Measurements from ENCODE around the gene VAC14.

The VAC14 gene

GRCh38 chr16:70735141-70735979 lies 65.6 kb downstream of the VAC14 start:
- no peak overlapping the region for H3K4me3 ChIP-seq (ENCODE audit: low read length)
- no peaks in the 10 kb centered on the region for H3K27me3 ChIP-seq (ENCODE audit: control insufficient read depth, insufficient read depth, low read length)
- H3K27ac ChIP-seq (ENCODE audit: low read depth, low read length), result peak overlapping the region; percentile 98
- no peaks in the 10 kb centered on the region for H3K36me3 ChIP-seq (ENCODE audit: control insufficient read depth, insufficient read depth, low read length)
- H3K4me1 ChIP-seq (ENCODE audit: control insufficient read depth, insufficient read depth, low read length), result peaks cover 40% of the 10 kb centered on the region
- peak overlapping the region; percentile 24 for H3K9ac ChIP-seq (ENCODE audit: low read length)

- H3K4me3 ChIP-seq (ENCODE audit: low read length), result no peak overlapping the region
- no peaks in the 10 kb centered on the region for H3K36me3 ChIP-seq (ENCODE audit: control insufficient read depth, insufficient read depth, low read length)
- peak overlapping the region; percentile 98 for H3K27ac ChIP-seq (ENCODE audit: low read depth, low read length)
- H3K27me3 ChIP-seq (ENCODE audit: control insufficient read depth, insufficient read depth, low read length), result no peaks in the 10 kb centered on the region
- H3K4me1 ChIP-seq (ENCODE audit: control insufficient read depth, insufficient read depth, low read length), result peaks cover 40% of the 10 kb centered on the region
- H3K9ac ChIP-seq (ENCODE audit: low read length), result no peak overlapping the region
Measured at GRCh38 chr16:70734522-70735095, 66.3 kb downstream of the VAC14 start.

- Histone ChIP-seq H3K4me3 (ENCODE audit: low read length) (no peak overlapping the region), H3K4me1 (ENCODE audit: control insufficient read depth, insufficient read depth, low read length) (peaks cover 29% of the 10 kb centered on the region), H3K27me3 (ENCODE audit: control insufficient read depth, insufficient read depth, low read length) (no peaks in the 10 kb centered on the region), H3K9ac (ENCODE audit: low read length) (no peak overlapping the region), H3K27ac (ENCODE audit: low read depth, low read length) (no peak overlapping the region), H3K36me3 (ENCODE audit: control insufficient read depth, insufficient read depth, low read length) (no peaks in the 10 kb centered on the region)
Measured at GRCh38 chr16:70730944-70731343, 70.0 kb downstream of the VAC14 start.

GRCh38 chr16:70730031-70730430 lies 70.9 kb downstream of the VAC14 start:
- Histone ChIP-seq H3K4me3 (ENCODE audit: low read length) (no peak overlapping the region), H3K9ac (ENCODE audit: low read length) (no peak overlapping the region), H3K36me3 (ENCODE audit: control insufficient read depth, insufficient read depth, low read length) (no peaks in the 10 kb centered on the region), H3K27me3 (ENCODE audit: control insufficient read depth, insufficient read depth, low read length) (no peaks in the 10 kb centered on the region), H3K27ac (ENCODE audit: low read depth, low read length) (no peak overlapping the region), H3K4me1 (ENCODE audit: control insufficient read depth, insufficient read depth, low read length) (peaks cover 29% of the 10 kb centered on the region)

GRCh38 chr16:70729292-70729691 lies 71.7 kb downstream of the VAC14 start:
- Histone ChIP-seq H3K9ac (ENCODE audit: low read length) (no peak overlapping the region), H3K27me3 (ENCODE audit: control insufficient read depth, insufficient read depth, low read length) (no peaks in the 10 kb centered on the region), H3K27ac (ENCODE audit: low read depth, low read length) (no peak overlapping the region), H3K4me1 (ENCODE audit: control insufficient read depth, insufficient read depth, low read length) (peaks cover 29% of the 10 kb centered on the region), H3K36me3 (ENCODE audit: control insufficient read depth, insufficient read depth, low read length) (no peaks in the 10 kb centered on the region), H3K4me3 (ENCODE audit: low read length) (no peak overlapping the region)

- no peaks in the 10 kb centered on the region for H3K36me3 ChIP-seq (ENCODE audit: control insufficient read depth, insufficient read depth, low read length)
- H3K27ac ChIP-seq (ENCODE audit: low read depth, low read length), result no peak overlapping the region
Measured at GRCh38 chr16:70728150-70728549, 72.8 kb downstream of the VAC14 start.

GRCh38 chr16:70726892-70727361 lies 74.0 kb downstream of the VAC14 start:
- Histone ChIP-seq H3K4me1 (ENCODE audit: control insufficient read depth, insufficient read depth, low read length) (peaks cover 27% of the 10 kb centered on the region), H3K27me3 (ENCODE audit: control insufficient read depth, insufficient read depth, low read length) (no peaks in the 10 kb centered on the region), H3K9ac (ENCODE audit: low read length) (no peak overlapping the region), H3K4me3 (ENCODE audit: low read length) (no peak overlapping the region), H3K36me3 (ENCODE audit: control insufficient read depth, insufficient read depth, low read length) (no peaks in the 10 kb centered on the region), H3K27ac (ENCODE audit: low read depth, low read length) (peak overlapping the region; percentile 96)

More at GRCh38 chr16:70728150-70728549, 72.8 kb downstream of the VAC14 start:
- Histone ChIP-seq H3K4me1 (ENCODE audit: control insufficient read depth, insufficient read depth, low read length) (peaks cover 29% of the 10 kb centered on the region), H3K9ac (ENCODE audit: low read length) (no peak overlapping the region), H3K4me3 (ENCODE audit: low read length) (no peak overlapping the region), H3K27me3 (ENCODE audit: control insufficient read depth, insufficient read depth, low read length) (no peaks in the 10 kb centered on the region)

- Histone ChIP-seq H3K27ac (ENCODE audit: low read depth, low read length) (peak overlapping the region; percentile 96), H3K9ac (ENCODE audit: low read length) (no peak overlapping the region), H3K4me1 (ENCODE audit: control insufficient read depth, insufficient read depth, low read length) (peaks cover 27% of the 10 kb centered on the region), H3K36me3 (ENCODE audit: control insufficient read depth, insufficient read depth, low read length) (no peaks in the 10 kb centered on the region), H3K27me3 (ENCODE audit: control insufficient read depth, insufficient read depth, low read length) (no peaks in the 10 kb centered on the region), H3K4me3 (ENCODE audit: low read length) (peak overlapping the region; percentile 16)
Measured at GRCh38 chr16:70725912-70726828, 74.8 kb downstream of the VAC14 start.

- Histone ChIP-seq H3K9ac (ENCODE audit: low read length) (no peak overlapping the region), H3K27ac (ENCODE audit: low read depth, low read length) (peak overlapping the region; percentile 96), H3K4me3 (ENCODE audit: low read length) (no peak overlapping the region), H3K27me3 (ENCODE audit: control insufficient read depth, insufficient read depth, low read length) (no peaks in the 10 kb centered on the region), H3K36me3 (ENCODE audit: control insufficient read depth, insufficient read depth, low read length) (no peaks in the 10 kb centered on the region), H3K4me1 (ENCODE audit: control insufficient read depth, insufficient read depth, low read length) (peaks cover 27% of the 10 kb centered on the region)
Measured at GRCh38 chr16:70725024-70725911, 75.7 kb downstream of the VAC14 start.

GRCh38 chr16:70724146-70725023 lies 76.6 kb downstream of the VAC14 start:
- Histone ChIP-seq H3K27ac (ENCODE audit: low read depth, low read length) (peak overlapping the region; percentile 96), H3K27me3 (ENCODE audit: control insufficient read depth, insufficient read depth, low read length) (no peaks in the 10 kb centered on the region), H3K9ac (ENCODE audit: low read length) (no peak overlapping the region), H3K36me3 (ENCODE audit: control insufficient read depth, insufficient read depth, low read length) (no peaks in the 10 kb centered on the region), H3K4me1 (ENCODE audit: control insufficient read depth, insufficient read depth, low read length) (peaks cover 27% of the 10 kb centered on the region), H3K4me3 (ENCODE audit: low read length) (no peak overlapping the region)

- no peak overlapping the region for H3K4me3 ChIP-seq (ENCODE audit: low read length)
- no peaks in the 10 kb centered on the region for H3K27me3 ChIP-seq (ENCODE audit: control insufficient read depth, insufficient read depth, low read length)
- H3K27ac ChIP-seq (ENCODE audit: low read depth, low read length), result no peak overlapping the region
- no peak overlapping the region for H3K9ac ChIP-seq (ENCODE audit: low read length)
- peaks cover 27% of the 10 kb centered on the region for H3K4me1 ChIP-seq (ENCODE audit: control insufficient read depth, insufficient read depth, low read length)
- no peaks in the 10 kb centered on the region for H3K36me3 ChIP-seq (ENCODE audit: control insufficient read depth, insufficient read depth, low read length)
Measured at GRCh38 chr16:70723740-70724145, 77.2 kb downstream of the VAC14 start.

Measured in rectal smooth muscle tissue (tissue), 1 donor.